WTC11 (cell line): ENCODE measurements around the gene CARHSP1. TPM values are rescaled to one million over a fixed set of nuclear protein-coding genes. Genes with fewer than 3 reads are reported as not detected.

Source experiments
- ATAC-seq: fragments of 200-7000 bp; cut with Tn5 transposase; 2 replicates; pipeline ENCODE4 v1.10.0; 2021; ENCODE audit warnings: mild to moderate bottlenecking, moderate library complexity
- CTCF ChIA-PET: fragments of 300-600 bp; sonication (Branson Sonifier 250); formaldehyde crosslinking; loops from one replicate; lab custom pipeline; 2021; ENCODE audit warnings: antibody characterized with exemption; lab: Charles Lee
- POLR2A ChIA-PET: fragments of 350-600 bp; sonication (Branson Sonifier 250); formaldehyde crosslinking; loops from one replicate; lab custom pipeline; 2021; ENCODE audit warnings: antibody characterized with exemption; lab: Charles Lee
- DNase-seq: peaks from one replicate; pipeline ENCODE4 v3.0.0; 2021; ENCODE audit warnings: low spot score
- H3K27ac Mint-ChIP-seq: 2 replicates; pipeline ENCODE4 v1.8.0; 2021; ENCODE audit warnings: mixed read lengths
- H3K27me3 Mint-ChIP-seq: 2 replicates; pipeline ENCODE4 v1.8.0; 2021; ENCODE audit warnings: low read depth, mild to moderate bottlenecking, moderate library complexity, mixed read lengths
- H3K36me3 Mint-ChIP-seq: 2 replicates; pipeline ENCODE4 v1.8.0; 2021; ENCODE audit warnings: mixed read lengths
- H3K4me1 Mint-ChIP-seq: 2 replicates; pipeline ENCODE4 v1.8.0; 2022; ENCODE audit warnings: mixed read lengths
- H3K4me3 Mint-ChIP-seq: 2 replicates; pipeline ENCODE4 v1.8.0; 2021; ENCODE audit warnings: mild to moderate bottlenecking, moderate library complexity, mixed read lengths
- H3K9me3 Mint-ChIP-seq: 2 replicates; pipeline ENCODE4 v1.8.0; 2021; ENCODE audit warnings: mixed read lengths
- AR ChIP-seq: fragments of 250-450 bp; sonication (Bioruptor Pico); IDR thresholded peaks from 2 replicates; pipeline ENCODE4 v1.9.0; 2021; ENCODE audit warnings: mild to moderate bottlenecking
- E2F5 ChIP-seq: sonication (generic); formaldehyde crosslinking; IDR thresholded peaks from 2 replicates; pipeline ENCODE4 v1.8.1; 2022; ENCODE audit warnings: mild to moderate bottlenecking, moderate library complexity, missing genetic modification reagents
- FOXP4 ChIP-seq: sonication (generic); formaldehyde crosslinking; IDR thresholded peaks from 2 replicates; pipeline ENCODE4 v1.8.0; 2022; ENCODE audit warnings: mild to moderate bottlenecking, missing genetic modification reagents
- GABPB1 ChIP-seq: sonication (generic); formaldehyde crosslinking; IDR thresholded peaks from 2 replicates; pipeline ENCODE4 v1.8.1; 2023; ENCODE audit warnings: mild to moderate bottlenecking, missing genetic modification reagents
- GTF2I ChIP-seq: fragments of 250-450 bp; sonication (Bioruptor Pico); conservative IDR thresholded peaks from 2 replicates; pipeline ENCODE4 v1.4.0; 2021; ENCODE audit warnings: mild to moderate bottlenecking
- HMGA2 ChIP-seq: fragments of 250-450 bp; sonication (Bioruptor Pico); IDR thresholded peaks from 2 replicates; pipeline ENCODE4 v1.4.0; 2021; ENCODE audit warnings: mild to moderate bottlenecking, moderate library complexity
- IRF1 ChIP-seq: sonication (generic); formaldehyde crosslinking; IDR thresholded peaks from 2 replicates; pipeline ENCODE4 v1.8.0; 2023; ENCODE audit warnings: missing genetic modification reagents
- MLX ChIP-seq: sonication (generic); formaldehyde crosslinking; IDR thresholded peaks from 2 replicates; pipeline ENCODE4 v1.8.1; 2023; ENCODE audit warnings: mild to moderate bottlenecking, missing genetic modification reagents, moderate library complexity
- NR2C2 ChIP-seq: sonication (generic); formaldehyde crosslinking; IDR thresholded peaks from 2 replicates; pipeline ENCODE4 v1.8.0; 2022; ENCODE audit warnings: mild to moderate bottlenecking, missing genetic modification reagents
- NR3C1 ChIP-seq: sonication (generic); formaldehyde crosslinking; conservative IDR thresholded peaks from 2 replicates; pipeline ENCODE4 v1.8.1; 2023; ENCODE audit warnings: low read depth, mild to moderate bottlenecking, missing genetic modification reagents
- SMAD3 ChIP-seq: sonication (generic); formaldehyde crosslinking; IDR thresholded peaks from 2 replicates; pipeline ENCODE4 v1.8.0; 2022; ENCODE audit warnings: missing genetic modification reagents, mild to moderate bottlenecking, borderline replicate concordance
- TCF7 ChIP-seq: sonication (generic); formaldehyde crosslinking; IDR thresholded peaks from 2 replicates; pipeline ENCODE4 v1.8.0; 2022; ENCODE audit warnings: mild to moderate bottlenecking, low read depth, missing genetic modification reagents, moderate library complexity
- TEAD4 ChIP-seq: sonication (generic); formaldehyde crosslinking; IDR thresholded peaks from 2 replicates; pipeline ENCODE4 v1.8.0; 2022; ENCODE audit warnings: mild to moderate bottlenecking, missing genetic modification reagents
- ZNF121 ChIP-seq: sonication (generic); formaldehyde crosslinking; IDR thresholded peaks from 2 replicates; pipeline ENCODE4 v1.8.0; 2023; ENCODE audit warnings: missing genetic modification reagents
- ZNF138 ChIP-seq: sonication (generic); formaldehyde crosslinking; conservative IDR thresholded peaks from 2 replicates; pipeline ENCODE4 v1.8.1; 2022; ENCODE audit warnings: mild to moderate bottlenecking, moderate library complexity, missing genetic modification reagents
- ZNF416 ChIP-seq: fragments of 250-450 bp; sonication (Bioruptor Pico); IDR thresholded peaks from 2 replicates; pipeline ENCODE4 v1.9.0; 2021; ENCODE audit warnings: mild to moderate bottlenecking, inconsistent platforms
- ZNF425 ChIP-seq: fragments of 250-450 bp; sonication (Bioruptor Pico); conservative IDR thresholded peaks from 2 replicates; pipeline ENCODE4 v1.9.0; 2021; ENCODE audit warnings: mild to moderate bottlenecking
- ZNF532 ChIP-seq: fragments of 250-450 bp; sonication (Bioruptor Pico); IDR thresholded peaks from 2 replicates; pipeline ENCODE4 v1.9.0; 2021; ENCODE audit warnings: mild to moderate bottlenecking, borderline replicate concordance
- ZSCAN18 ChIP-seq: fragments of 250-450 bp; sonication (Bioruptor Pico); IDR thresholded peaks from 2 replicates; pipeline ENCODE4 v2.1.2; 2022; ENCODE audit warnings: mild to moderate bottlenecking, moderate library complexity
- total RNA-seq: library from RNA; stranded (reverse); gene quantifications from 3 replicates; pipeline ENCODE4 v1.2.3, GENCODE V29; 2021

The CARHSP1 gene
- total RNA-seq, 1 experiment from 2014 or later: 261 TPM

GRCh38 chr16:8872967-8873865 is 4.4 kb upstream of the CARHSP1 start:
- POLR2A ChIA-PET: no interaction called here
- CTCF ChIA-PET: interaction anchor here (0.7 to 2.2 kb wide), 16 partner anchors 8 to 262 kb away, joined by 3 to 10 read pairs (median 4); partner anchors contain the start of gene LITAFD
- Mint-ChIP-seq H3K4me1 (peaks cover 16% of the 10 kb centered on the region), H3K27me3 (no peaks in the 10 kb centered on the region), H3K36me3 (no peaks in the 10 kb centered on the region), H3K9me3 (no peaks in the 10 kb centered on the region), H3K4me3 (no peak overlapping the region), H3K27ac (no peak overlapping the region)
- DNase-seq (no peak), ATAC-seq (no peak)
- TF ChIP-seq NR2C2 (CRISPR knock-in tag): no peak
- TF ChIP-seq AR: no peak
- no peak for TF ChIP-seq GTF2I (CRISPR knock-in tag)
- no peak for TF ChIP-seq FOXP4 (CRISPR knock-in tag)
- no peak for TF ChIP-seq ZNF532 (CRISPR knock-in tag)
- no peak for TF ChIP-seq TCF7 (CRISPR knock-in tag)
- no peak for TF ChIP-seq MLX (CRISPR knock-in tag)
- no peak for TF ChIP-seq E2F5 (CRISPR knock-in tag)
- TF ChIP-seq GABPB1 (CRISPR knock-in tag): no peak
- TF ChIP-seq ZNF138 (CRISPR knock-in tag): no peak
- no peak for TF ChIP-seq ZSCAN18 (CRISPR knock-in tag)
- TF ChIP-seq NR3C1 (CRISPR knock-in tag): no peak
- TF ChIP-seq HMGA2 (CRISPR knock-in tag): no peak
- no peak for TF ChIP-seq IRF1 (CRISPR knock-in tag)
- no peak for TF ChIP-seq ZNF121
- no peak for TF ChIP-seq ZNF416
- no peak for TF ChIP-seq TEAD4
- no peak for TF ChIP-seq SMAD3
- no peak for TF ChIP-seq ZNF425
